T-helper 1 cell (primary cell): ENCODE measurements around the gene MUC13.

ENCODE experiments used
- DNase-seq, 5 donors: peaks; one replicate each; pipeline ENCODE4 v3.0.0-alpha.2; 2012 to 2020

MUC13 gene

GRCh38 chr3:124942613-124943012 lies 8.1 kb upstream of the MUC13 start:
- no peak for DNase-seq

- no peak for DNase-seq
These were observed 7.2 kb upstream of the MUC13 start for GRCh38 chr3:124941771-124942170.

- no peak for DNase-seq
These were observed 5.1 kb upstream of the MUC13 start for GRCh38 chr3:124939661-124940060.

GRCh38 chr3:124938896-124939295 lies 4.3 kb upstream of the MUC13 start:
- DNase-seq, result no peak

GRCh38 chr3:124937049-124937448 lies 2.5 kb upstream of the MUC13 start:
- no peak for DNase-seq

- no peak for DNase-seq
These were observed 1.4 kb upstream of the MUC13 start for GRCh38 chr3:124935794-124936542.

- no peak for DNase-seq
These were observed 713 bp upstream of the MUC13 start for GRCh38 chr3:124935264-124935663.

GRCh38 chr3:124928333-124929202 lies 6.0 kb downstream of the MUC13 start:
- peak; percentile 9 to 53 (median 38) for DNase-seq

- DNase-seq, result no peak
These were observed 6.9 kb downstream of the MUC13 start for GRCh38 chr3:124927574-124928045.

- DNase-seq, result no peak
These were observed 8.0 kb downstream of the MUC13 start for GRCh38 chr3:124926426-124927101.

GRCh38 chr3:124924741-124925140 lies 9.8 kb downstream of the MUC13 start:
- no peak for DNase-seq

GRCh38 chr3:124923833-124924232 lies 10.7 kb downstream of the MUC13 start:
- no peak for DNase-seq

- DNase-seq, result no peak
These were observed 13.8 kb downstream of the MUC13 start for GRCh38 chr3:124920718-124921117.

- no peak for DNase-seq
These were observed 14.8 kb downstream of the MUC13 start for GRCh38 chr3:124919756-124920155.

- DNase-seq, result no peak
These were observed 16.0 kb downstream of the MUC13 start for GRCh38 chr3:124918524-124918923.

GRCh38 chr3:124916837-124917409 lies 17.6 kb downstream of the MUC13 start:
- no peak for DNase-seq

GRCh38 chr3:124915254-124915653 lies 19.3 kb downstream of the MUC13 start:
- DNase-seq, result no peak

GRCh38 chr3:124907957-124908356 lies 26.6 kb downstream of the MUC13 start:
- no peak for DNase-seq

GRCh38 chr3:124904835-124905492 lies 29.6 kb downstream of the MUC13 start:
- DNase-seq, result no peak

- DNase-seq, result no peak
These were observed 30.4 kb downstream of the MUC13 start for GRCh38 chr3:124903896-124904834.
